H9 (cell line): ENCODE measurements around the gene DSE. TPM values are rescaled to one million over a fixed set of nuclear protein-coding genes. Genes with fewer than 3 reads are reported as not detected.

Experiments used
- DNase-seq: peaks from one replicate; pipeline ENCODE4 v3.0.0-alpha.2; 2017
- H2AFZ ChIP-seq: one replicate; pipeline ENCODE4 v1.6.1; 2013; ENCODE audit warnings: mild to moderate bottlenecking, low read length, control low read depth, moderate library complexity
- H2AK5ac ChIP-seq: 2 replicates; pipeline ENCODE4 v1.6.1; 2013; ENCODE audit warnings: low read length, control low read depth, mixed read lengths; ENCODE audit not compliant: insufficient read length
- H2BK120ac ChIP-seq: one replicate; pipeline ENCODE4 v1.6.1; 2013; ENCODE audit warnings: low read depth, mild to moderate bottlenecking, low read length, control low read depth, inconsistent platforms; ENCODE audit not compliant: poor library complexity, severe bottlenecking
- H2BK12ac ChIP-seq: 2 replicates; pipeline ENCODE4 v1.6.1; 2013; ENCODE audit warnings: low read length, control low read depth, mixed read lengths, low read depth; ENCODE audit not compliant: insufficient read length
- H2BK15ac ChIP-seq: 2 replicates; pipeline ENCODE4 v1.6.1; 2013; ENCODE audit warnings: low read depth, low read length, control low read depth
- H2BK20ac ChIP-seq: one replicate; pipeline ENCODE4 v1.6.1; 2013; ENCODE audit warnings: low read depth, mild to moderate bottlenecking, low read length, control low read depth, inconsistent platforms; ENCODE audit not compliant: poor library complexity, severe bottlenecking
- H2BK5ac ChIP-seq: 2 replicates; pipeline ENCODE4 v1.6.1; 2013; ENCODE audit warnings: low read length, control low read depth, mixed read lengths; ENCODE audit not compliant: insufficient read length
- H3K14ac ChIP-seq: 2 replicates; pipeline ENCODE4 v1.6.1; 2013; ENCODE audit warnings: low read length, control low read depth; ENCODE audit not compliant: insufficient read depth
- H3K18ac ChIP-seq: 2 replicates; pipeline ENCODE4 v1.6.1; 2013; ENCODE audit warnings: low read depth, mild to moderate bottlenecking, mixed read lengths, low read length, control low read depth; ENCODE audit not compliant: insufficient read length
- H3K23ac ChIP-seq: 2 replicates; pipeline ENCODE4 v1.6.1; 2013; ENCODE audit warnings: low read length, control low read depth, mixed read lengths, low read depth; ENCODE audit not compliant: insufficient read length
- H3K23me2 ChIP-seq: 2 replicates; pipeline ENCODE4 v1.6.1; 2013; ENCODE audit warnings: low read depth, mild to moderate bottlenecking, mixed read lengths, low read length, control low read depth; ENCODE audit not compliant: insufficient read length, poor library complexity, severe bottlenecking
- H3K27ac ChIP-seq: 2 replicates; pipeline ENCODE4 v1.5.1; 2013; ENCODE audit warnings: low read length, control low read depth, mixed read lengths, low read depth; ENCODE audit not compliant: insufficient read length
- H3K27me3 ChIP-seq: 2 replicates; pipeline ENCODE4 v1.6.1; 2013; ENCODE audit warnings: low read length, control low read depth, inconsistent platforms; ENCODE audit not compliant: insufficient read depth
- H3K4ac ChIP-seq: 2 replicates; pipeline ENCODE4 v1.6.1; 2013; ENCODE audit warnings: low read depth, mild to moderate bottlenecking, control low read depth, inconsistent platforms, low read length, moderate library complexity
- H3K4me1 ChIP-seq: 2 replicates; pipeline ENCODE4 v1.6.1; 2013; ENCODE audit warnings: low read length, control low read depth, inconsistent platforms; ENCODE audit not compliant: insufficient read depth
- H3K4me2 ChIP-seq: 2 replicates; pipeline ENCODE4 v1.6.1; 2013; ENCODE audit warnings: low read length, control low read depth, mixed read lengths; ENCODE audit not compliant: insufficient read length, insufficient read depth
- H3K56ac ChIP-seq: 2 replicates; pipeline ENCODE4 v1.6.1; 2013; ENCODE audit warnings: low read depth, mild to moderate bottlenecking, mixed read lengths, low read length, control low read depth; ENCODE audit not compliant: insufficient read length
- H3K79me1 ChIP-seq: 2 replicates; pipeline ENCODE4 v1.6.1; 2013; ENCODE audit warnings: low read depth, mild to moderate bottlenecking, moderate library complexity, low read length, control low read depth, inconsistent platforms; ENCODE audit not compliant: insufficient read depth, poor library complexity, severe bottlenecking
- H3K79me2 ChIP-seq: 2 replicates; pipeline ENCODE4 v1.6.1; 2013; ENCODE audit warnings: low read length, control low read depth, inconsistent platforms; ENCODE audit not compliant: insufficient read depth
- H3K9ac ChIP-seq: 2 replicates; pipeline ENCODE4 v1.6.1; 2013; ENCODE audit warnings: low read length, control low read depth, mixed read lengths; ENCODE audit not compliant: insufficient read length; ENCODE audit errors: extremely low read depth
- H3K9me3 ChIP-seq: one replicate; pipeline ENCODE4 v1.6.1; 2013; ENCODE audit warnings: low read depth, low read length, inconsistent platforms; ENCODE audit not compliant: control insufficient read depth
- H3T11ph ChIP-seq: one replicate; pipeline ENCODE4 v1.6.1; 2013; ENCODE audit warnings: mild to moderate bottlenecking, low read length, control low read depth, inconsistent platforms
- H4K20me1 ChIP-seq: one replicate; pipeline ENCODE4 v1.6.1; 2013; ENCODE audit not compliant: control insufficient read depth, insufficient read length, insufficient read depth
- H4K5ac ChIP-seq: 2 replicates; pipeline ENCODE4 v1.6.1; 2013; ENCODE audit warnings: low read depth, mild to moderate bottlenecking, mixed read lengths, low read length, control low read depth; ENCODE audit not compliant: insufficient read length
- H4K8ac ChIP-seq: replicated peaks from 2 replicates; pipeline ENCODE4 v1.6.1; 2013; ENCODE audit warnings: low read length, control low read depth, mixed read lengths, low read depth; ENCODE audit not compliant: insufficient read length
- H4K91ac ChIP-seq: 2 replicates; pipeline ENCODE4 v1.6.1; 2013; ENCODE audit warnings: low read depth, mild to moderate bottlenecking, moderate library complexity, mixed read lengths, low read length, control low read depth; ENCODE audit not compliant: insufficient read length
- H3K27ac Mint-ChIP-seq, 3 experiments: 2 replicates in 2 of 3; 3 replicates in 1 of 3; pipeline ENCODE4 v1.8.0; 2020 to 2021; ENCODE audit warnings: mixed read lengths in 3 of 3, mild to moderate bottlenecking in 1 of 3, moderate library complexity in 1 of 3
- H3K27me3 Mint-ChIP-seq: 2 replicates; pipeline ENCODE4 v1.8.0; 2021; ENCODE audit warnings: low read depth, mild to moderate bottlenecking, moderate library complexity, mixed read lengths
- H3K36me3 Mint-ChIP-seq, 3 experiments: 2 replicates in 2 of 3; 3 replicates in 1 of 3; pipeline ENCODE4 v1.8.0; 2020 to 2021; ENCODE audit warnings: low read depth in 3 of 3, mixed read lengths in 3 of 3; ENCODE audit not compliant: insufficient read depth in 1 of 3
- H3K4me1 Mint-ChIP-seq, 2 experiments: 2 replicates each; pipeline ENCODE4 v1.8.0; 2020; ENCODE audit warnings: mixed read lengths in 2 of 2
- H3K4me3 Mint-ChIP-seq, 2 experiments: 2 replicates in 1 of 2; 3 replicates in 1 of 2; pipeline ENCODE4 v1.8.0; 2020 to 2021; ENCODE audit warnings: mild to moderate bottlenecking in 2 of 2, mixed read lengths in 2 of 2, moderate library complexity in 1 of 2
- H3K9me3 Mint-ChIP-seq, 2 experiments: 2 replicates in 1 of 2; 3 replicates in 1 of 2; pipeline ENCODE4 v1.8.0; 2020; ENCODE audit warnings: mild to moderate bottlenecking in 2 of 2, mixed read lengths in 2 of 2, moderate library complexity in 1 of 2
- CTCF ChIP-seq: fragments of 200-600 bp; sonication (generic); conservative IDR thresholded peaks from 3 replicates; pipeline ENCODE4 v1.8.0; 2021; ENCODE audit warnings: antibody characterized with exemption, mild to moderate bottlenecking
- WGBS: extraction: QIAGEN DNeasy Blood & Tissue Kit; methylation state at CpG from one replicate; pipeline ENCODE4 v1.1.7; 2013; ENCODE audit warnings: missing lambda C conversion rate, low lambda C conversion rate, mixed read lengths; ENCODE audit not compliant: insufficient read length; ENCODE audit errors: extremely low coverage; 5-methylcytosine and 5-hydroxymethylcytosine counted together
- total RNA-seq: library from RNA; stranded (reverse); gene quantifications from 2 replicates; pipeline ENCODE4 v1.2.1, GENCODE V29; 2021

Gene DSE
- total RNA-seq, 1 experiment from 2014 or later: 45.6 TPM

- no peaks in the 10 kb centered on the region for H3K79me2 ChIP-seq
- no peak overlapping the region for H3K9ac ChIP-seq
- H4K8ac ChIP-seq: no peak overlapping the region
- H2BK20ac ChIP-seq: no peak overlapping the region
- H3K4me3 Mint-ChIP-seq: no peak overlapping the region
- no peaks in the 10 kb centered on the region for H4K20me1 ChIP-seq
- no peaks in the 10 kb centered on the region for H3K27me3 ChIP-seq
- H2BK15ac ChIP-seq: no peak overlapping the region
- peaks cover 2 to 4% of the 10 kb centered on the region in 2 experiments; a peak in 2 of 4 replicates for H3K4me1 Mint-ChIP-seq
- no peak for DNase-seq
- no peak overlapping the region for H3K27ac ChIP-seq
- no peak overlapping the region for H3K18ac ChIP-seq
- H3K36me3 Mint-ChIP-seq: no peaks in the 10 kb centered on the region
- no peak overlapping the region for H3T11ph ChIP-seq
- H4K5ac ChIP-seq: no peak overlapping the region
- no peak overlapping the region for H3K14ac ChIP-seq
- no peaks in the 10 kb centered on the region for H3K9me3 ChIP-seq
- H3K79me1 ChIP-seq: no peaks in the 10 kb centered on the region
- H2AK5ac ChIP-seq: no peak overlapping the region
- H3K23me2 ChIP-seq: no peaks in the 10 kb centered on the region
- no peak overlapping the region for H3K4ac ChIP-seq
- H3K27ac Mint-ChIP-seq: no peak overlapping the region
- H3K56ac ChIP-seq: no peak overlapping the region
- no CpG with 5 or more reads among the region's 9 CpGs for WGBS
- H3K27me3 Mint-ChIP-seq: no peaks in the 10 kb centered on the region; the same call in 1 of the 2 replicates
- H2BK5ac ChIP-seq: no peak overlapping the region
- H3K23ac ChIP-seq: no peak overlapping the region
- H2AFZ ChIP-seq: no peak overlapping the region
- TF ChIP-seq CTCF: no peak
- H4K91ac ChIP-seq: no peak overlapping the region
- no peak overlapping the region for H2BK12ac ChIP-seq
- no peak overlapping the region for H2BK120ac ChIP-seq
- no peak overlapping the region for H3K4me2 ChIP-seq
- H3K9me3 Mint-ChIP-seq: no peaks in the 10 kb centered on the region
- no peaks in the 10 kb centered on the region for H3K4me1 ChIP-seq
These were observed 80.3 kb downstream of the DSE start for GRCh38 chr6:116450769-116451740.
